Tibial artery (tissue), 4 donors: ENCODE data around the gene ACVRL1.

Source experiments
- DNase-seq, 2 donors: peaks; one replicate each; pipeline ENCODE4 v3.0.0-alpha.2; 2019
- H3K27ac ChIP-seq, 2 donors: fragments of 200-600 bp; sonication (generic) in 1 of 2; 1 replicate in 1 of 2; 2 replicates in 1 of 2; pipeline ENCODE4 v1.5.1; 2018 to 2019; ENCODE audit warnings: mild to moderate bottlenecking in 1 of 2
- H3K27me3 ChIP-seq, 2 donors: fragments of 200-600 bp; sonication (generic) in 1 of 2; one replicate each; pipeline versions ENCODE4 v1.5.1 to v1.6.0; 2016 to 2019
- H3K36me3 ChIP-seq, 3 donors: fragments of 200-600 bp; sonication (generic) in 2 of 3; one replicate each; pipeline ENCODE4 v1.5.1; 2016 to 2019; ENCODE audit warnings: mild to moderate bottlenecking in 2 of 3
- H3K4me1 ChIP-seq, 4 donors: fragments of 200-600 bp; sonication (generic) in 2 of 4; 1 replicate in 3 of 4; 2 replicates in 1 of 4; pipeline ENCODE4 v1.5.1; 2016 to 2019
- H3K4me3 ChIP-seq, 2 donors: fragments of 200-600 bp; sonication (generic) in 1 of 2; 1 replicate in 1 of 2; 2 replicates in 1 of 2; pipeline ENCODE4 v1.5.1; 2018 to 2019; ENCODE audit warnings: mild to moderate bottlenecking in 2 of 2
- H3K9me3 ChIP-seq, 3 donors: fragments of 200-600 bp; sonication (generic) in 1 of 3; one replicate each; pipeline ENCODE4 v1.5.1; 2016 to 2019
- CTCF ChIP-seq, 2 experiments: fragments of 200-600 bp in 1 of 2; fragments of 450-650 bp in 1 of 2; IDR thresholded peaks; one replicate each; pipeline ENCODE4 v1.5.1; 2017 to 2019; ENCODE audit warnings: antibody characterized with exemption in 2 of 2, mild to moderate bottlenecking in 1 of 2, moderate library complexity in 1 of 2
- intact Hi-C: fragments of 100-400 bp; cut with DNase I; formaldehyde crosslinking; loops from one replicate; pipeline ENCODE4 v1.15.0; 2023; ENCODE audit warnings: low total_unique reads

Gene ACVRL1

GRCh38 chr12:51922146-51922545 is 14.8 kb downstream of the ACVRL1 start:
- Histone ChIP-seq H3K36me3 (no peaks in the 10 kb centered on the region), H3K4me1 (peaks cover 0 to 12% (median 9%) of the 10 kb centered on the region in 4 donors), H3K27ac (no peak overlapping the region), H3K9me3 (no peaks in the 10 kb centered on the region), H3K27me3 (peaks cover 0 to 16% of the 10 kb centered on the region in 2 donors), H3K4me3 (no peak overlapping the region)
- peak in 1 of 2 donors; percentile 55 for DNase-seq
- intact Hi-C loops: loop anchor here (5.0 kb wide), 1 partner anchor 60 kb away; no protein-coding TSS in a partner anchor
- TF ChIP-seq CTCF (IDR thresholded peaks at IDR 0.05): no peak

- intact Hi-C loops: loop anchor here (5.0 kb wide), 1 partner anchor 59 kb away; no protein-coding TSS in a partner anchor
Observed at GRCh38 chr12:51922762-51923505, 15.6 kb downstream of the ACVRL1 start.

GRCh38 chr12:51923506-51924365 is 16.4 kb downstream of the ACVRL1 start:
- TF ChIP-seq CTCF (IDR thresholded peaks at IDR 0.05): peak; percentile 58 to 82
- intact Hi-C loops: loop anchor here (5.0 kb wide), 1 partner anchor 59 kb away; no protein-coding TSS in a partner anchor
- Histone ChIP-seq H3K4me3 (no peak overlapping the region), H3K27me3 (peaks cover 0 to 18% of the 10 kb centered on the region in 2 donors), H3K4me1 (peaks cover 0 to 12% (median 9%) of the 10 kb centered on the region in 4 donors), H3K27ac (no peak overlapping the region), H3K9me3 (no peaks in the 10 kb centered on the region), H3K36me3 (no peaks in the 10 kb centered on the region)
- peak; percentile 59 to 71 for DNase-seq

More at GRCh38 chr12:51922762-51923505, 15.6 kb downstream of the ACVRL1 start:
- no peak for TF ChIP-seq CTCF (IDR thresholded peaks at IDR 0.05)
- peaks cover 0 to 12% (median 9%) of the 10 kb centered on the region in 4 donors for H3K4me1 ChIP-seq
- H3K4me3 ChIP-seq: no peak overlapping the region
- H3K9me3 ChIP-seq: no peaks in the 10 kb centered on the region
- peaks cover 0 to 14% of the 10 kb centered on the region in 2 donors for H3K27me3 ChIP-seq
- DNase-seq: peak; percentile 78 to 79
- H3K27ac ChIP-seq: peak overlapping the region in 1 of 2 donors; percentile 9
- no peaks in the 10 kb centered on the region for H3K36me3 ChIP-seq

DNA sequence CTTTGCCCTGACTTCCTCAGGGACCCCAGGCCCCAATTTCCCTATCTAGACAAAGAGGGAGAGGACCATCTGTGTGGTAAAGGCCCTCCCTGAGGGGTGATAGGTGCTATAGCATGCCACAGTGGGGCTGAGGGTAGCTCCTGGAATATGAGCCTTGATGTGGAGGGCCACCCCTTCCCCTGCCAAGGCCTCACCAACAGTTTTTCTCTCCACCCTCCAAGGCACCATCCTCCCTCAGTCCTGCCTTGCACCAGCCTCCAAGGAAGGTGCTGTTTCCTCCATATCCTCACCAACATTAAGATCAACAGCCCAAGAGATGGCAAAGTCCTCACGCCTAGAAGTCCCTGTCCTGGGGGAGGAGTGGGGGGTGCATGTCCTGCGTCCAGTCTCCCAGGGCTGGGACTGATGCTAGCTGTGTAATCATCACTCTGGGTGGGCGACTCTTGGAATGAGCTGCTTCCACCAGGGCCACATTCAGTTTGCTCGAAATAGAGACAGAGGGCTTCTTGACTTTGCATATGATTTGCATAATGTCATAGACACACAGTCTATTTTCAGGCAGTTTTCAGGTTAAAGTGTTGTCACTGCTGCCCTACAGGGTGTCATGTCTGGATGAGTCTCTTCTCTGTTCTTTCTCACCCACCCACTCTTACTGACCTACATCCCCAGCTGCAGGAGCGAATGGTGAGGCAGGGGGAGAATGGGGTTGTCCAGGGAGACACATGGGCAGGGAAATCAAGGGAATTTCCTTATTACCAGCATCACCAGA is 17.4 kb downstream of the ACVRL1 start:
- TF ChIP-seq CTCF (IDR thresholded peaks at IDR 0.05): no peak
- DNase-seq: peak in 1 of 2 donors; percentile 29
- no peaks in the 10 kb centered on the region for H3K9me3 ChIP-seq
- H3K36me3 ChIP-seq: no peaks in the 10 kb centered on the region
- H3K27ac ChIP-seq: no peak overlapping the region
- H3K4me1 ChIP-seq: peaks cover 0 to 12% (median 9%) of the 10 kb centered on the region in 4 donors
- peaks cover 0 to 19% of the 10 kb centered on the region in 2 donors for H3K27me3 ChIP-seq
- H3K4me3 ChIP-seq: no peak overlapping the region
- intact Hi-C loops: loop anchor here (5.0 kb wide), 1 partner anchor 58 kb away; no protein-coding TSS in a partner anchor
